Measurements from ENCODE around the gene ADAMTSL5. TPM values are rescaled to one million over a fixed set of nuclear protein-coding genes. Genes with fewer than 3 reads are reported as not detected.
"Not testable (repeated sequence)": the region's sequence is repeated elsewhere in the genome, so short reads cannot be mapped to it uniquely, and the experiment has no call there.

The ADAMTSL5 gene
- total RNA-seq, 2 experiments from 2014 or later: 0.34 TPM; not detected in 1

- CTCF ChIA-PET (ENCODE audit: unreplicated experiment): no interaction called here
- POLR2A ChIA-PET: no interaction called here
- no peak overlapping the region for H3K4me3 ChIP-seq (ENCODE audit: low read depth, low read length, poor library complexity, severe bottlenecking)
- no peak overlapping the region for H3K4me2 ChIP-seq (ENCODE audit: low read length)
- no peaks in the 10 kb centered on the region for H3K4me1 ChIP-seq (ENCODE audit: insufficient read depth, low read length, poor library complexity, severe bottlenecking)
- H2AFZ ChIP-seq (ENCODE audit: low read length): peak overlapping the region; percentile 60; the same call in 1 of the 2 replicates
- no peaks in the 10 kb centered on the region for H4K20me1 ChIP-seq (ENCODE audit: insufficient read depth, low read length)
- intact Hi-C loops (cut with micrococcal nuclease; ENCODE audit: unreplicated experiment): no loop called here
- no peak for DNase-seq (ENCODE audit: low spot score)
- H3K79me2 ChIP-seq (ENCODE audit: insufficient read depth, low read depth, low read length): no peaks in the 10 kb centered on the region
- H3K9me2 ChIP-seq (ENCODE audit: insufficient read depth, low read length): no peaks in the 10 kb centered on the region
- H3K9me3 ChIP-seq (ENCODE audit: low read length): no peaks in the 10 kb centered on the region
- no TSS peak for BruUV-seq (replicated peaks)
- no peak for TF ChIP-seq CTCF (conservative IDR thresholded peaks at IDR 0.05; ENCODE audit: low read length)
- TF ChIP-seq EZH2phosphoT487 (IDR thresholded peaks at IDR 0.05; ENCODE audit: borderline replicate concordance, low read depth, low read length): no peak
- H3K36me3 ChIP-seq (ENCODE audit: insufficient read depth, low read length): no peaks in the 10 kb centered on the region
- no peak overlapping the region for H3K27ac ChIP-seq (ENCODE audit: low read depth, low read length, poor library complexity, severe bottlenecking)
Measured at GRCh38 chr19:1502433-1503088, 10.3 kb downstream of the ADAMTSL5 start.

GRCh38 chr19:1501200-1501595 lies 11.6 kb downstream of the ADAMTSL5 start:
- ChIA-PET POLR2A (no interaction called here), CTCF (ENCODE audit: unreplicated experiment) (no interaction called here)
- no peak for DNase-seq (ENCODE audit: low spot score)
- Histone ChIP-seq H4K20me1 (ENCODE audit: insufficient read depth, low read length) (no peaks in the 10 kb centered on the region), H3K4me3 (ENCODE audit: low read depth, low read length, poor library complexity, severe bottlenecking) (no peak overlapping the region), H2AFZ (ENCODE audit: low read length) (no peak overlapping the region), H3K36me3 (ENCODE audit: insufficient read depth, low read length) (no peaks in the 10 kb centered on the region), H3K27ac (ENCODE audit: low read depth, low read length, poor library complexity, severe bottlenecking) (no peak overlapping the region), H3K79me2 (ENCODE audit: insufficient read depth, low read depth, low read length) (no peaks in the 10 kb centered on the region), H3K4me1 (ENCODE audit: insufficient read depth, low read length, poor library complexity, severe bottlenecking) (no peaks in the 10 kb centered on the region), H3K9me3 (ENCODE audit: low read length) (no peaks in the 10 kb centered on the region), H3K4me2 (ENCODE audit: low read length) (no peak overlapping the region), H3K9me2 (ENCODE audit: insufficient read depth, low read length) (no peaks in the 10 kb centered on the region)
- intact Hi-C loops (cut with micrococcal nuclease; ENCODE audit: unreplicated experiment): no loop called here
- no peak for TF ChIP-seq EZH2phosphoT487 (IDR thresholded peaks at IDR 0.05; ENCODE audit: borderline replicate concordance, low read depth, low read length)
- no peak for TF ChIP-seq CTCF (conservative IDR thresholded peaks at IDR 0.05; ENCODE audit: low read length)
- BruUV-seq (replicated peaks): no TSS peak

- H3K9me2 ChIP-seq (ENCODE audit: insufficient read depth, low read length); H3K79me2 ChIP-seq (ENCODE audit: insufficient read depth, low read depth, low read length); CTCF ChIA-PET (ENCODE audit: unreplicated experiment); BruUV-seq (replicated peaks); H2AFZ ChIP-seq (ENCODE audit: low read length); H3K9me3 ChIP-seq (ENCODE audit: low read length); DNase-seq (ENCODE audit: low spot score); H3K4me1 ChIP-seq (ENCODE audit: insufficient read depth, low read length, poor library complexity, severe bottlenecking); POLR2A ChIA-PET; intact Hi-C loops (cut with micrococcal nuclease; ENCODE audit: unreplicated experiment); H3K27ac ChIP-seq (ENCODE audit: low read depth, low read length, poor library complexity, severe bottlenecking); H3K4me2 ChIP-seq (ENCODE audit: low read length); H4K20me1 ChIP-seq (ENCODE audit: insufficient read depth, low read length); H3K4me3 ChIP-seq (ENCODE audit: low read depth, low read length, poor library complexity, severe bottlenecking); H3K36me3 ChIP-seq (ENCODE audit: insufficient read depth, low read length): not testable (repeated sequence)
Measured at GRCh38 chr19:1499231-1499630, 13.6 kb downstream of the ADAMTSL5 start.
